Measurements from ENCODE around the gene RHOT2.

- no peak for TF ChIP-seq GATA3 (IDR thresholded peaks at IDR 0.05; ENCODE audit: low read depth, low read length)
- TF ChIP-seq GATA2 (IDR thresholded peaks at IDR 0.05; ENCODE audit: low read depth, low read length) = peak; percentile 69
Measured at GRCh38 chr16:721765-722540, 54.0 kb downstream of the RHOT2 start.
